ENCODE results near the gene UVRAG.

GRCh38 chr11:76123248-76123647 is 308.2 kb downstream of the UVRAG start:
- TF ChIP-seq CTCF (IDR thresholded peaks at IDR 0.05 in 4 of 5, conservative IDR thresholded peaks at IDR 0.05 in 1 of 5), result no peak
- TF ChIP-seq POLR2A (IDR thresholded peaks at IDR 0.05), result no peak

Data from gastrocnemius medialis (tissue), 4 donors.